ENCODE data around the gene SPACA4. TPM values are rescaled to one million over a fixed set of nuclear protein-coding genes. Genes with fewer than 3 reads are reported as not detected.

SPACA4 gene
- total and polyA plus RNA-seq, 4 donors: 0.18 TPM; not detected in 3

DNA sequence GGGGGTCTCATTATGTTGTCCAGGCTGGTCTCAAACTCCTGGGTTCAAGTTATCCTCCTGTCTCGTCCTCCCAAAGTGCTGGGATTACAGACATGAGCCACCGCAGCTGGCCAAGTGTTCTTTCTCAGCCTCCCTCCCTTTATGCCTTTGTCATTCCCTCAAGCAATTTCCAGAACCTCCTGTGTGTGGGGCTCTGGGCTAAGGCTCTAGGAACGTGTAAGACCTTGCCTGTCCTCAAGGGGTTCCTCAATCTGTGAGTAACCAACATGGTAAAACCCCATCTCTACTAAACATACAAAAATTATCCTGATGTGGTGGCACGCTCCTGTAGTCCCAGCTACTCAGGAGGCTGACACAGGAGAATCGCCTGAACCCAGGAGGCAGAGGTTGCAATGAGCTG is 15.5 kb upstream of the SPACA4 start:
- Histone ChIP-seq H3K4me3 (ENCODE audit: low read length in 2 of 2) (no peak overlapping the region), H3K27ac (ENCODE audit: low read depth in 1 of 2, low read length in 2 of 2) (no peak overlapping the region), H3K9me3 (ENCODE audit: control insufficient read depth, low read length) (no peaks in the 10 kb centered on the region), H3K27me3 (ENCODE audit: control insufficient read depth in 1 of 2, insufficient read depth in 2 of 2, low read length in 1 of 2) (no peaks in the 10 kb centered on the region), H3K36me3 (ENCODE audit: control insufficient read depth in 1 of 2, insufficient read depth in 2 of 2, low read length in 1 of 2) (no peaks in the 10 kb centered on the region), H3K4me1 (ENCODE audit: control insufficient read depth in 1 of 2, insufficient read depth in 2 of 2, low read length in 2 of 2) (no peaks in the 10 kb centered on the region)
- intact Hi-C loops (cut with DNase I): no loop called here
- WGBS, 2 donors: 79 to 87% methylated on average over 5 of the region's 5 CpGs
- ATAC-seq (ENCODE audit: low FRiP score): no peak
- DNase-seq: no peak

DNA sequence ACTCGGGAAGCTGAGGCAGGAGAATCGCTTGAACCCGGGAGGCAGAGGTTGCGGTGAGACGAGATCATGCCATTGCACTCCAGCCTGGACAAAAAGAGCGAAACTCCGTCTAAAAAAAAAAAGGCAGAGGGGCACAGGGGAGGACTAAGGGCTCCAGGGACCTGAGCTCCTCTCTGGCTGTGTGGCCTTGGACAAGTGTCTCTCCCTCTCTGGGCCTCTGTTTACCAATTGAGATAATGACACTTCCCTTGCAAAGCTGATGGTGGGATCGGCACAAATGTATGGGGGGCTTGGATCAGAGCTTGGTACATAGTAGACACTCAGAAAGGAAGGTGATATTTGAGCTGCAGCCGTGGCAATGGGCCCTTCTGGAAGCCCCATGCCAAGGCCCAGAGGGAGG is 11.4 kb upstream of the SPACA4 start:
- WGBS, 2 donors: 87 to 90% methylated on average over 9 of the region's 9 CpGs
- intact Hi-C loops (cut with DNase I): no loop called here
- no peaks in the 10 kb centered on the region for H3K4me1 ChIP-seq (ENCODE audit: control insufficient read depth in 1 of 2, insufficient read depth in 2 of 2, low read length in 2 of 2)
- no peaks in the 10 kb centered on the region for H3K27me3 ChIP-seq (ENCODE audit: control insufficient read depth in 1 of 2, insufficient read depth in 2 of 2, low read length in 1 of 2)
- ATAC-seq (ENCODE audit: low FRiP score): no peak
- H3K4me3 ChIP-seq (ENCODE audit: low read length in 2 of 2): no peak overlapping the region
- no peak overlapping the region for H3K27ac ChIP-seq (ENCODE audit: low read depth in 1 of 2, low read length in 2 of 2)
- no peak for DNase-seq
- no peaks in the 10 kb centered on the region for H3K36me3 ChIP-seq (ENCODE audit: control insufficient read depth in 1 of 2, insufficient read depth in 2 of 2, low read length in 1 of 2)
- no peaks in the 10 kb centered on the region for H3K9me3 ChIP-seq (ENCODE audit: control insufficient read depth, low read length)

DNA sequence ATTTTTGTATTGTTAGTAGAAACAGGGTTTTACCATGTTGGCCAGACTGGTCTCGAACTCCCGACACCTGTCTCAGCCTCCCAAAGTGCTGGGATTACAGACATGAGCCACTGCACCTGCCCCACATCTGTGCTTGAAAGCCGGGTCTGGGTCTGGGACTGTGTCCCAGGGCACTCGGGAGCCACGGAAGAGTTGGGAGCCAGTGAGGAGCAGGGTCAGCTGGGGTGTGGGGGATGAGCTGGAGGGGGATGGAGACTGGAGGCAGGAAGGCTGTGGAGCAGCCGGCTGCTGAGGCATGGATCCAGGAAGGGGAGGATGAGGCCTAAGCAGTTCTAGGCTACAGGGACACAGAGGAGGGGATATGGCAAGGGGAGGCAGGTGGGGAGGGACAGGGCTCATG is 10.7 kb upstream of the SPACA4 start:
- Histone ChIP-seq H3K4me1 (ENCODE audit: control insufficient read depth in 1 of 2, insufficient read depth in 2 of 2, low read length in 2 of 2) (no peaks in the 10 kb centered on the region), H3K27me3 (ENCODE audit: control insufficient read depth in 1 of 2, insufficient read depth in 2 of 2, low read length in 1 of 2) (no peaks in the 10 kb centered on the region), H3K27ac (ENCODE audit: low read depth in 1 of 2, low read length in 2 of 2) (no peak overlapping the region), H3K9me3 (ENCODE audit: control insufficient read depth, low read length) (no peaks in the 10 kb centered on the region), H3K4me3 (ENCODE audit: low read length in 2 of 2) (no peak overlapping the region), H3K36me3 (ENCODE audit: control insufficient read depth in 1 of 2, insufficient read depth in 2 of 2, low read length in 1 of 2) (no peaks in the 10 kb centered on the region)
- intact Hi-C loops (cut with DNase I): no loop called here
- ATAC-seq (ENCODE audit: low FRiP score) (no peak), DNase-seq (no peak)
- 72 to 79% methylated on average over 6 of the region's 6 CpGs for WGBS, 2 donors

DNA sequence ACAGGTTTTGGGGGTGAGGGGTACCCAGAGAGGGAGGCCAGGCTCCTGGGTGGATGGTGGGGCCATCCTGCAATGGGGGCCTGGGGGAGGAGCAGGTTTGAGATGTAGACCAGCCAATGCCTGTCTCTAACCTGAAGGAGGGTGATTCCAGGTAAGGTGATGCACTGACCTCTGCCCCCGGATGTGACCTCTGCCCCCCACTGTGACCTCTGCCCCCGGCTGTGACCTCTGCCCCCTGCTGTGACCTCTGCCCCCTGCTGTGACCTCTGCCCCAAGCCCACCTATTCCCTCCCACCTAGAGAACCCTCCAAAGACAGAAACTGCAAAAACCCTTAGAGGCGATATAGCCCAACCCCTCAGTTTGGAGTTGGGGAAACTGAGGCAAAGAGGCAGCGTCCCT is 10.3 kb upstream of the SPACA4 start:
- no peak for ATAC-seq (ENCODE audit: low FRiP score)
- H3K4me1 ChIP-seq (ENCODE audit: control insufficient read depth in 1 of 2, insufficient read depth in 2 of 2, low read length in 2 of 2): no peaks in the 10 kb centered on the region
- no peak overlapping the region for H3K27ac ChIP-seq (ENCODE audit: low read depth in 1 of 2, low read length in 2 of 2)
- intact Hi-C loops (cut with DNase I): no loop called here
- no peak for DNase-seq
- H3K4me3 ChIP-seq (ENCODE audit: low read length in 2 of 2): no peak overlapping the region
- H3K9me3 ChIP-seq (ENCODE audit: control insufficient read depth, low read length): no peaks in the 10 kb centered on the region
- no peaks in the 10 kb centered on the region for H3K27me3 ChIP-seq (ENCODE audit: control insufficient read depth in 1 of 2, insufficient read depth in 2 of 2, low read length in 1 of 2)
- 81 to 88% methylated on average over 3 to 4 of the region's 4 CpGs for whole genome bisulfite sequencing, 2 donors
- no peaks in the 10 kb centered on the region for H3K36me3 ChIP-seq (ENCODE audit: control insufficient read depth in 1 of 2, insufficient read depth in 2 of 2, low read length in 1 of 2)

DNA sequence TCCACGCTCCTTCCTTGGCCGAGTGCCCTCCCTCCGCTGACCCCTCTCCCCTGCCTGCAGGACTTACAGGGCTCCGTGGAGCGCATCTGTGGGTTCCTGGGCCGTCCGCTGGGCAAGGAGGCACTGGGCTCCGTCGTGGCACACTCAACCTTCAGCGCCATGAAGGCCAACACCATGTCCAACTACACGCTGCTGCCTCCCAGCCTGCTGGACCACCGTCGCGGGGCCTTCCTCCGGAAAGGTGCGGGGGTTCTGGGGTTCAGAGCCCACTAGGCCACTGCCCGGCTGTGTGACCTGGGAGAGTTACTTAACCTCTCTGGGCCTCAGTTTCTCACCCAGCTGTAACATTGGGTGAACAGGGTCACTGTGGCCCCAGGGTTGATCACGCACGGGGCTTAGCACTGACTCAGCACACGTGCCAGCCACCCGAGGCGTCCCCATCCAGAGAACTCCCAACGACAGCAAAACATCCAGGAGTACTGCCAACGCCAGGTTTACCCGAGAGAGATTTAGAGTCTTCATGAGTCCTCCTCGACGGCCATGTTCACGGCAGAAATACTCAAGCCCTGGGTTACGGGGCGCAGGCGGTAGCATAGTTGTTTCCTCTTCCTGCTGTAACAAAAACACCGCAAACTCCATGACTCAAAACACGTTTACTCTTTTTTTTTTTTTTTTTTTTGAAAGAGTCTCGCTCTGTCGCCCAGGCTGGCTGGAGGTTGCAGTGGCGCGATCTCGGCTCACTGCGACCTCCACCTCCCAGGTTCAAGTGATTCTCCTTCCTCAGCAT is 9.7 kb upstream of the SPACA4 start:
- H3K4me3 ChIP-seq (ENCODE audit: low read length in 2 of 2): no peak overlapping the region
- H3K27ac ChIP-seq (ENCODE audit: low read depth in 1 of 2, low read length in 2 of 2): no peak overlapping the region
- H3K9me3 ChIP-seq (ENCODE audit: control insufficient read depth, low read length): no peaks in the 10 kb centered on the region
- 79 to 82% methylated on average over 38 to 39 of the region's 39 CpGs for WGBS, 2 donors
- DNase-seq (no peak), ATAC-seq (ENCODE audit: low FRiP score) (no peak)
- intact Hi-C loops (cut with DNase I): no loop called here
- H3K4me1 ChIP-seq (ENCODE audit: control insufficient read depth in 1 of 2, insufficient read depth in 2 of 2, low read length in 2 of 2): no peaks in the 10 kb centered on the region
- H3K27me3 ChIP-seq (ENCODE audit: control insufficient read depth in 1 of 2, insufficient read depth in 2 of 2, low read length in 1 of 2): no peaks in the 10 kb centered on the region
- no peaks in the 10 kb centered on the region for H3K36me3 ChIP-seq (ENCODE audit: control insufficient read depth in 1 of 2, insufficient read depth in 2 of 2, low read length in 1 of 2)

DNA sequence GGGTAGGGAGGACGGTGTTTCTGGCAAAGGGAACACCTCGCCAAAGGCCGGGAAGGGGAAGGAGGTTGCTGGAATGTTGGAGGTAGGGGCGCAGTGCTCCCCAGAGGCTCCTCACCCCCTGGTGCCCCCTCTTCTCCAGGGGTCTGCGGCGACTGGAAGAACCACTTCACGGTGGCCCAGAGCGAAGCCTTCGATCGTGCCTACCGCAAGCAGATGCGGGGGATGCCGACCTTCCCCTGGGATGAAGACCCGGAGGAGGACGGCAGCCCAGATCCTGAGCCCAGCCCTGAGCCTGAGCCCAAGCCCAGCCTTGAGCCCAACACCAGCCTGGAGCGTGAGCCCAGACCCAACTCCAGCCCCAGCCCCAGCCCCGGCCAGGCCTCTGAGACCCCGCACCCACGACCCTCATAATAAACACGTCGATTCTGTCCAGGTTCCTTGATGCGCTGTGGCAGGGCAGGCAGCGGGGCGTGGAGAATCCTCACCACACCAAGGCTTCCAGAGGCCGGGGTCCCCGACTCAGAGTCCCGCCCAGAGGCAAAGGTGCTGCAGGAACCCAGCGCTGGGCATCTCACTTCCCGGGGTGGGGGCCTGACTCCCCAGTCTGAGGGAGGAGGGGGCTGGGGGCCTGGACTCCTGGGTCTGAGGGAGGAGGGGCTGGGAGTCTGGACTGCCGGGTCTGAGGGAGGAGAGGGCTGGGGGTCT is 7.4 kb upstream of the SPACA4 start:
- 68 to 69% methylated on average over 30 of the region's 30 CpGs for WGBS, 2 donors
- ATAC-seq (ENCODE audit: low FRiP score) (no peak), DNase-seq (no peak)
- Histone ChIP-seq H3K36me3 (ENCODE audit: control insufficient read depth in 1 of 2, insufficient read depth in 2 of 2, low read length in 1 of 2) (no peaks in the 10 kb centered on the region), H3K27ac (ENCODE audit: low read depth in 1 of 2, low read length in 2 of 2) (no peak overlapping the region), H3K27me3 (ENCODE audit: control insufficient read depth in 1 of 2, insufficient read depth in 2 of 2, low read length in 1 of 2) (no peaks in the 10 kb centered on the region), H3K4me3 (ENCODE audit: low read length in 2 of 2) (no peak overlapping the region), H3K4me1 (ENCODE audit: control insufficient read depth in 1 of 2, insufficient read depth in 2 of 2, low read length in 2 of 2) (no peaks in the 10 kb centered on the region), H3K9me3 (ENCODE audit: control insufficient read depth, low read length) (no peaks in the 10 kb centered on the region)
- intact Hi-C loops (cut with DNase I): no loop called here

DNA sequence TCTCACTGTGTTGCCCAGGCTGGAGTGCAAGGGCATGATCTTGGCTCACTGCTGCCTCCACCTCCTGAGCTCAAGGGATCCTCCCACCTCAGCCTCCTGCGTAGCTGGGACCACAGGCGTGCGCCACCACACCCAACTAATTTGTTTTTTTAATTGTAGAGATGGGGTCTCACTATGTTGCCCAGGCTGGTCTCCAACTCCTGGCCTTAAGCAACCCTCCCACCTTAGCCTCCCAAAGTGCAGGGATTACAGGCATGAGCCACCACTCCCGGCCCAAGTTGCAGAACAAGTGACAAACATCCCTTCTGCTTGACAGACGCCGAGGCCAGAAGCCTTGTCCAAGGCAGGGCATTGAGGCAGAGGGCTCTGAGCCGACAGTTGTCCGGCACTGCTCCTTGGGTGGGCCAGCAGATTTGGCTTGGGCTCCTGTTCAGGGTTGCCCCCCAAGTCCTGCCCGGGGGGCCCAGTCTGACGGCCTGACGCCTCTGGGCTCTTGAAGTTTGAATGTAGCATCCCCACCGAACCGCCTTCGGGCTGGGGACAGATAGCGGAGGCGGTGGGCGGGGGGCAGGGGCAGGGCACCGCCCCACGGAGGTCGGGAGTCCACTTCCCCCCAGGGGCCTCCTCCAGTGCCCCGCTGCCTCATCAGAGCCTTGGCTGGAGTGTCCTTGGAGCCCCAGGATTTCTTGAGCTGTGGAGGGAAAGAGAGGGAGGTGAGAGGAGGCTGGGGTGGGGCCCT is 5.7 kb upstream of the SPACA4 start:
- ATAC-seq (ENCODE audit: low FRiP score) (no peak), DNase-seq (no peak)
- Histone ChIP-seq H3K36me3 (ENCODE audit: control insufficient read depth in 1 of 2, insufficient read depth in 2 of 2, low read length in 1 of 2) (no peaks in the 10 kb centered on the region), H3K27me3 (ENCODE audit: control insufficient read depth in 1 of 2, insufficient read depth in 2 of 2, low read length in 1 of 2) (no peaks in the 10 kb centered on the region), H3K4me3 (ENCODE audit: low read length in 2 of 2) (no peak overlapping the region), H3K27ac (ENCODE audit: low read depth in 1 of 2, low read length in 2 of 2) (no peak overlapping the region), H3K4me1 (ENCODE audit: control insufficient read depth in 1 of 2, insufficient read depth in 2 of 2, low read length in 2 of 2) (no peaks in the 10 kb centered on the region), H3K9me3 (ENCODE audit: control insufficient read depth, low read length) (no peaks in the 10 kb centered on the region)
- intact Hi-C loops (cut with DNase I): no loop called here
- WGBS, 2 donors: 84 to 87% methylated on average over 21 of the region's 21 CpGs

DNA sequence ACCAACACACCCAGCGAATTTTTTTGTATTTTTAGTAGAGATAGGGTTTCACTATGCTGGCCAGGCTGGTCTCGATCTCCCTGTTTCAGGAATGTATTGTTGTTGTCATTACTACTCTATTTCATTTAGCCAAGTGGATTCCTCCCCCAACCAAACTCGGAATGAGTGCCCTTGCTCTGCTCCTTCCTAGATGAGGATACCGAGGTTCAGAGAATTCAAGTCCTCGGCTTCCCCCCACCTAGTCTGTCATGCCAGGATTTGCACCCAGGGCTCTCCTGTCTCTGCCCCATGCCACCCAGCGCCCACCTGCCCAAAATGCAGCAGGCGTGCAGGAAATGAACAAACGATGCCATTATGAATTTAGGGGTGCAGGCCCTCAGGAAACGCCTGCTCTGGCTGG is 3.5 kb upstream of the SPACA4 start:
- no peaks in the 10 kb centered on the region for H3K4me1 ChIP-seq (ENCODE audit: control insufficient read depth in 1 of 2, insufficient read depth in 2 of 2, low read length in 2 of 2)
- no peaks in the 10 kb centered on the region for H3K9me3 ChIP-seq (ENCODE audit: control insufficient read depth, low read length)
- no peak overlapping the region for H3K27ac ChIP-seq (ENCODE audit: low read depth in 1 of 2, low read length in 2 of 2)
- WGBS, 2 donors: 79 to 84% methylated on average over 9 of the region's 9 CpGs
- intact Hi-C loops (cut with DNase I): no loop called here
- no peak for ATAC-seq (ENCODE audit: low FRiP score)
- H3K27me3 ChIP-seq (ENCODE audit: control insufficient read depth in 1 of 2, insufficient read depth in 2 of 2, low read length in 1 of 2): no peaks in the 10 kb centered on the region
- no peak overlapping the region for H3K4me3 ChIP-seq (ENCODE audit: low read length in 2 of 2)
- DNase-seq: no peak
- H3K36me3 ChIP-seq (ENCODE audit: control insufficient read depth in 1 of 2, insufficient read depth in 2 of 2, low read length in 1 of 2): no peaks in the 10 kb centered on the region
